Peyer's patch (tissue), 4 donors: Measurements from ENCODE around the gene EYA3. TPM values are rescaled to one million over a fixed set of nuclear protein-coding genes. Genes with fewer than 3 reads are reported as not detected.

ENCODE experiments used
- DNase-seq, 3 donors: peaks; one replicate each; pipeline ENCODE4 v3.0.0-alpha.2; 2017 to 2019
- H3K27ac ChIP-seq, 4 donors: fragments of 200-600 bp; sonication (generic); one replicate each; pipeline ENCODE4 v1.5.1; 2016 to 2019
- H3K27me3 ChIP-seq, 2 donors: fragments of 200-600 bp; sonication (generic); one replicate each; pipeline ENCODE4 v1.5.1; 2019
- H3K36me3 ChIP-seq, 3 donors: fragments of 200-600 bp; sonication (generic); one replicate each; pipeline ENCODE4 v1.5.1; 2016 to 2019
- H3K4me1 ChIP-seq, 4 donors: fragments of 200-600 bp; sonication (generic); one replicate each; pipeline ENCODE4 v1.5.1; 2016 to 2019
- H3K4me3 ChIP-seq, 4 donors: fragments of 200-600 bp; sonication (generic); 1 replicate in 3 of 4; 2 replicates in 1 of 4; pipeline ENCODE4 v1.5.1; 2016 to 2019; ENCODE audit warnings: mild to moderate bottlenecking in 1 of 4
- H3K9me3 ChIP-seq, 4 donors: fragments of 200-600 bp; sonication (generic); one replicate each; pipeline ENCODE4 v1.5.1; 2016 to 2019; ENCODE audit warnings: mild to moderate bottlenecking in 1 of 4
- POLR2A ChIP-seq, 2 donors: fragments of 450-650 bp; IDR thresholded peaks; one replicate each; pipeline ENCODE4 v1.5.1; 2017; ENCODE audit warnings: antibody characterized with exemption in 2 of 2, mild to moderate bottlenecking in 2 of 2, moderate library complexity in 2 of 2
- total RNA-seq, 4 donors: library from RNA; depleted of rRNA; stranded (reverse); fragments of >200 nt; gene quantifications; one replicate each; pipeline ENCODE4 v1.1.0, GENCODE V29; 2016
- TF ChIP-seq, protein P1 (sequence below), 6 experiments: fragments of 450-650 bp in 4 of 6; fragments of 200-600 bp in 2 of 6; sonication (generic) in 1 of 6; IDR thresholded peaks; one replicate each; pipeline ENCODE4 v1.5.1; 2017 to 2019; ENCODE audit warnings: antibody characterized with exemption in 6 of 6, mild to moderate bottlenecking in 3 of 6, moderate library complexity in 1 of 6

EYA3 gene
- total RNA-seq, 4 donors from 2014 or later, result 17.1 to 32.2 (median 23.4) TPM

DNA sequence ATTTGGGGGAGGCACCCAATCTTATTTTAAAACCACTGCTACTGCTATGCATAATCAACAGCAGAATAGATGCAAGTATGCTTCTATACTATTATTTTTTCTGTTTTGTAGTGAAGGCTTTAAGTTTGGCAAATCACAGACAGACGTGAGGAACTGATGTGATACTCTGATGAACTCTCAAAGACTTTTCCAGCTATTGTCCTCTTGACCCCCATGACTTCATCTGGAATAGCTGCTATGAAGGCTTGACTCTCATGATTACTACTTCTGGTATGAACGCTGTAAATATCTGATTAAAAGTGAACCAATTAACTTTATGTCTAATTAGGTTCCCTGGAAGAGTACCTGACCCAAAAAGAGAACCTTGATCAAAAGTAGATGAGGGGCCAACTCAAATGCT lies 49.1 kb downstream of the EYA3 start:
- H3K27me3 ChIP-seq, result no peaks in the 10 kb centered on the region
- H3K27ac ChIP-seq, result no peak overlapping the region
- TF ChIP-seq POLR2A (IDR thresholded peaks at IDR 0.05), result no peak
- TF ChIP-seq, protein P1, sequence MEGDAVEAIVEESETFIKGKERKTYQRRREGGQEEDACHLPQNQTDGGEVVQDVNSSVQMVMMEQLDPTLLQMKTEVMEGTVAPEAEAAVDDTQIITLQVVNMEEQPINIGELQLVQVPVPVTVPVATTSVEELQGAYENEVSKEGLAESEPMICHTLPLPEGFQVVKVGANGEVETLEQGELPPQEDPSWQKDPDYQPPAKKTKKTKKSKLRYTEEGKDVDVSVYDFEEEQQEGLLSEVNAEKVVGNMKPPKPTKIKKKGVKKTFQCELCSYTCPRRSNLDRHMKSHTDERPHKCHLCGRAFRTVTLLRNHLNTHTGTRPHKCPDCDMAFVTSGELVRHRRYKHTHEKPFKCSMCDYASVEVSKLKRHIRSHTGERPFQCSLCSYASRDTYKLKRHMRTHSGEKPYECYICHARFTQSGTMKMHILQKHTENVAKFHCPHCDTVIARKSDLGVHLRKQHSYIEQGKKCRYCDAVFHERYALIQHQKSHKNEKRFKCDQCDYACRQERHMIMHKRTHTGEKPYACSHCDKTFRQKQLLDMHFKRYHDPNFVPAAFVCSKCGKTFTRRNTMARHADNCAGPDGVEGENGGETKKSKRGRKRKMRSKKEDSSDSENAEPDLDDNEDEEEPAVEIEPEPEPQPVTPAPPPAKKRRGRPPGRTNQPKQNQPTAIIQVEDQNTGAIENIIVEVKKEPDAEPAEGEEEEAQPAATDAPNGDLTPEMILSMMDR (IDR thresholded peaks at IDR 0.05), result no peak
- H3K4me3 ChIP-seq, result no peak overlapping the region
- H3K9me3 ChIP-seq, result no peaks in the 10 kb centered on the region
- no peaks in the 10 kb centered on the region for H3K4me1 ChIP-seq
- H3K36me3 ChIP-seq, result peaks cover 0 to 34% (median 4%) of the 10 kb centered on the region in 3 donors
- DNase-seq, result no peak

DNA sequence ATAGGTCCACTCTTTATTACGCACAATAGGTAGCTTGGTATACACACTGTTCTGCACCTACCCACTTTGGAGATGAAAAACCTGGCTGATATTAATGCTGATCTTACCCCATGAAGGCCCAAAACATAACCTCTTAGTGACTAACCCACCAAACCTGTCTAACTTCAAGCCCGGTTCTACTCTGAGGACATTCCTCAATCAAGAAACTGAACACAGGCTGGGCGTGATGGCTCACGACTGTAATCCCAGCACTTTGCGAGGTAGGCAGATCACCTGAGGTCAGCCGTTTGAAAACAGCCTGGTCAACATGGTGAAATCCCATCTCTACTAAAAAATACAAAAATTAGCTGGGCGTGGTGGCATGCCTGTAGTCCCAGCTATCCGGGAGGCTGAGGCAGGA lies 50.5 kb downstream of the EYA3 start:
- TF ChIP-seq, protein P1 (IDR thresholded peaks at IDR 0.05), result no peak
- TF ChIP-seq POLR2A (IDR thresholded peaks at IDR 0.05), result no peak
- peaks cover 0 to 34% (median 0%) of the 10 kb centered on the region in 3 donors for H3K36me3 ChIP-seq

DNA sequence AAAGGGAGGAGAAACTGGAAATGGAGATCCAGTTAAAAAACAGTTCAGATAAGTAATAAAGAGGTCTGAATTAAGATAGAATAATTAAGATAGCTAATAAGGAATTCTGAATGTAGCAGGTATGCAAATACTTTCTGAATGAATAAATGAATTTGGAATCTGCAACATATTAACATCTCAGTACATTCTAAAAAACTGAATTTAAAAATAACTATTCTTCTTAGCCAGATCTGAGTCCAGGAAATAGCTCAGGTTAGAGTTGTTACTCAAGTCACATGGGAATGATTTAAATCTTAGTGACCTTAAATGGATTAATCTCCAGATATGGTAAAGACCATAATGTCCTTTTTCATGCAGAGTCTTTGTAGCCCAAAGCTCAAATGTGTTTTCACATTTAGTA lies 51.2 kb downstream of the EYA3 start:
- TF ChIP-seq, protein P1 (IDR thresholded peaks at IDR 0.05), result no peak
- no peak for TF ChIP-seq POLR2A (IDR thresholded peaks at IDR 0.05)

More for the DNA sequence above, 50.5 kb downstream of the EYA3 start:
- Histone ChIP-seq H3K27me3 (no peaks in the 10 kb centered on the region), H3K9me3 (no peaks in the 10 kb centered on the region), H3K4me3 (no peak overlapping the region), H3K27ac (no peak overlapping the region), H3K4me1 (no peaks in the 10 kb centered on the region)
- no peak for DNase-seq

DNA sequence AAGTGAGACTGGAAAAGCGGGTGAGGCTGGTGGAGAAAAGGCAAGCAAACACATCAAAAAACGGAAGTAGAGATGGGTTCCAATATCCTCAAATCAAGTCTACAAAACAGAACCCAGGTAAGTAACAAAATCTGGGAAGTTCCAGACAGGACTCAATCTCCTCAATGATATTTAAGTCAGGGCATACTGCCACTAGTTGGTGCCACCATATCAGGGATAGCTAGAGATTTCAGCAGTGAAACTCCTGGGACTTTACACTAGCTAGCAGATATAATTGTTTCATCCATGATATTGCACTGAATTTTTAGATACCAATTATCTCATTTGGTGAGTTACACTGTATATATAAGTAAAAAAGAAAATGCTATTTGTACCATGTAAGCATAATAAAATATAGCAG lies 52.0 kb downstream of the EYA3 start:
- Histone ChIP-seq H3K4me3 (no peak overlapping the region), H3K27ac (no peak overlapping the region), H3K27me3 (no peaks in the 10 kb centered on the region), H3K4me1 (no peaks in the 10 kb centered on the region), H3K36me3 (peaks cover 0 to 24% (median 0%) of the 10 kb centered on the region in 3 donors), H3K9me3 (no peaks in the 10 kb centered on the region)
- TF ChIP-seq, protein P1 (IDR thresholded peaks at IDR 0.05), result peak in 3 of 6 experiments; percentile 34 to 47 (median 39)
- TF ChIP-seq POLR2A (IDR thresholded peaks at IDR 0.05), result no peak
- DNase-seq, result no peak

More for the DNA sequence above, 51.2 kb downstream of the EYA3 start:
- Histone ChIP-seq H3K27ac (no peak overlapping the region), H3K4me3 (no peak overlapping the region), H3K27me3 (no peaks in the 10 kb centered on the region), H3K36me3 (peaks cover 0 to 30% (median 0%) of the 10 kb centered on the region in 3 donors), H3K4me1 (no peaks in the 10 kb centered on the region), H3K9me3 (no peaks in the 10 kb centered on the region)
- DNase-seq, result no peak

DNA sequence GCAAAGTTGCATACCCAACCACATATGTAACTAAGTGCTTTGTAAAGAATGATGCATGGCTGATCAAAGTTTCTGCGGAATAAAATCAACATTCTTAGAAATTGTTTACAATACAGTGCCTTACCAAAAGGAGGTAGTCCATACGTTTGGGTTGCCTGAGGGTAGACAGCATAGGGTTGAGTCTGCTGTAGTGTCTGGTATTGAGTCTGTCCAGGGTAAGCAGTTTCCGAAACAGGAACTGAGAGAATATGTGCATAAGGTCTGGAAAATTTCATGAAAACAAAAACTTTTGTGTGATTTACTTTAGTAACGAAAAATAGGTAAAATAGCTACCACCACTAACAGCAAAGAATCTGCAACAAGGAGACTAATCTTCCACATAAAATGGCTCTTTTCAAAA lies 53.0 kb downstream of the EYA3 start:
- H3K36me3 ChIP-seq, result peaks cover 0 to 14% (median 0%) of the 10 kb centered on the region in 3 donors
- no peaks in the 10 kb centered on the region for H3K4me1 ChIP-seq
- no peak overlapping the region for H3K27ac ChIP-seq
- no peaks in the 10 kb centered on the region for H3K27me3 ChIP-seq
- DNase-seq, result no peak
- no peak overlapping the region for H3K4me3 ChIP-seq
- TF ChIP-seq, protein P1 (IDR thresholded peaks at IDR 0.05), result no peak
- TF ChIP-seq POLR2A (IDR thresholded peaks at IDR 0.05), result no peak
- H3K9me3 ChIP-seq, result no peaks in the 10 kb centered on the region

DNA sequence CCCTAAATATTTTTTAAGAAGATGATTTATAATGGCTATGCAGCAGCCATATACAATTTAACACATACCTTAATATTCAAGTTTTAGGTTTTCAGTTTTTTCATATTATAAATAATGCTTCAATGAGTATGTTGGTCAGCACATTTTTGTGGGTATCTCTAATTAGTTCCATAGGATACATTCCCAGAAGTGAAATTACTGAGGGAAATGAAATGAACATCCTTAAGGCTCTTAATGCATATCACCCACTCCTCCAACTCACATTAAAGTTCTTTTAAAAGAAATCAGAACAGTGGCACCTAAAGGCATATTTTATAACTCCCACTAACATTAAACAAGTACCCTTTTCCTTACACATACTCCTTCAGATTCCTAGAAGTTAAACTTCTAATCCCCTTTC lies 56.1 kb downstream of the EYA3 start:
- H3K4me1 ChIP-seq, result no peaks in the 10 kb centered on the region
- no peaks in the 10 kb centered on the region for H3K36me3 ChIP-seq
- no peaks in the 10 kb centered on the region for H3K9me3 ChIP-seq
- no peaks in the 10 kb centered on the region for H3K27me3 ChIP-seq
- H3K4me3 ChIP-seq, result no peak overlapping the region
- TF ChIP-seq, protein P1 (IDR thresholded peaks at IDR 0.05), result no peak
- TF ChIP-seq POLR2A (IDR thresholded peaks at IDR 0.05), result no peak
- no peak overlapping the region for H3K27ac ChIP-seq
- no peak for DNase-seq
